ENCODE measurements around the gene ANO6. TPM values are rescaled to one million over a fixed set of nuclear protein-coding genes. Genes with fewer than 3 reads are reported as not detected.

Gene ANO6
- total and polyA plus RNA-seq, 5 donors, result 14.4 to 51.0 (median 46.8) TPM

- Histone ChIP-seq H3K4me1 (ENCODE audit: control insufficient read depth, insufficient read depth, low read length) (peaks cover 2% of the 10 kb centered on the region), H3K9me3 (ENCODE audit: control insufficient read depth, low read length) (no peaks in the 10 kb centered on the region), H3K27ac (ENCODE audit: low read length) (no peak overlapping the region), H3K4me3 (ENCODE audit: low read length) (no peak overlapping the region), H3K27me3 (ENCODE audit: control insufficient read depth, insufficient read depth) (no peaks in the 10 kb centered on the region)
- intact Hi-C loops (cut with DNase I), result no loop called here
- no peak for DNase-seq
- no peak for ATAC-seq
Observed at GRCh38 chr12:45337835-45338234, 121.9 kb downstream of the ANO6 start.

- ATAC-seq, result peak; percentile 76 to 93
- DNase-seq, result no peak
- Histone ChIP-seq H3K9me3 (ENCODE audit: control insufficient read depth, low read length) (no peaks in the 10 kb centered on the region), H3K27ac (ENCODE audit: low read length) (peak overlapping the region; percentile 30), H3K4me1 (ENCODE audit: control insufficient read depth, insufficient read depth, low read length) (peaks cover 2% of the 10 kb centered on the region), H3K4me3 (ENCODE audit: low read length) (no peak overlapping the region), H3K27me3 (ENCODE audit: control insufficient read depth, insufficient read depth) (no peaks in the 10 kb centered on the region)
- intact Hi-C loops (cut with DNase I), result no loop called here
- 58% methylated on average over 1 of the region's 1 CpG for WGBS
Observed at GRCh38 chr12:45338272-45338671, 122.4 kb downstream of the ANO6 start.

- no peaks in the 10 kb centered on the region for H3K27me3 ChIP-seq (ENCODE audit: control insufficient read depth, insufficient read depth)
- peaks cover 2% of the 10 kb centered on the region for H3K4me1 ChIP-seq (ENCODE audit: control insufficient read depth, insufficient read depth, low read length)
- intact Hi-C loops (cut with DNase I), result no loop called here
- no peak overlapping the region for H3K4me3 ChIP-seq (ENCODE audit: low read length)
- no peaks in the 10 kb centered on the region for H3K9me3 ChIP-seq (ENCODE audit: control insufficient read depth, low read length)
- no peak for DNase-seq
- no peak for ATAC-seq
- peak overlapping the region; percentile 37 for H3K27ac ChIP-seq (ENCODE audit: low read length)
Observed at GRCh38 chr12:45339035-45339434, 123.1 kb downstream of the ANO6 start.

GRCh38 chr12:45342171-45342570 is 126.3 kb downstream of the ANO6 start:
- intact Hi-C loops (cut with DNase I), result no loop called here

GRCh38 chr12:45342848-45343247 is 127.0 kb downstream of the ANO6 start:
- peaks cover 2% of the 10 kb centered on the region for H3K4me1 ChIP-seq (ENCODE audit: control insufficient read depth, insufficient read depth, low read length)
- 100% methylated on average over 2 of the region's 2 CpGs for WGBS
- no peak for DNase-seq
- ATAC-seq, result no peak
- intact Hi-C loops (cut with DNase I), result no loop called here
- H3K27ac ChIP-seq (ENCODE audit: low read length), result no peak overlapping the region
- no peak overlapping the region for H3K4me3 ChIP-seq (ENCODE audit: low read length)
- H3K27me3 ChIP-seq (ENCODE audit: control insufficient read depth, insufficient read depth), result no peaks in the 10 kb centered on the region
- no peaks in the 10 kb centered on the region for H3K9me3 ChIP-seq (ENCODE audit: control insufficient read depth, low read length)

More at GRCh38 chr12:45342171-45342570, 126.3 kb downstream of the ANO6 start:
- no peak overlapping the region for H3K27ac ChIP-seq (ENCODE audit: low read length)
- no peaks in the 10 kb centered on the region for H3K27me3 ChIP-seq (ENCODE audit: control insufficient read depth, insufficient read depth)
- no peaks in the 10 kb centered on the region for H3K9me3 ChIP-seq (ENCODE audit: control insufficient read depth, low read length)
- no peak overlapping the region for H3K4me3 ChIP-seq (ENCODE audit: low read length)
- peaks cover 2% of the 10 kb centered on the region for H3K4me1 ChIP-seq (ENCODE audit: control insufficient read depth, insufficient read depth, low read length)
- DNase-seq (no peak), ATAC-seq (no peak)
- 83% methylated on average over 3 of the region's 3 CpGs for WGBS

- DNase-seq, result peak in 1 of 3 donors; percentile 36
- ATAC-seq, result peak; percentile 51 to 72
- WGBS, result 82% methylated on average over 6 of the region's 6 CpGs
- no peaks in the 10 kb centered on the region for H3K27me3 ChIP-seq (ENCODE audit: control insufficient read depth, insufficient read depth)
- no peak overlapping the region for H3K27ac ChIP-seq (ENCODE audit: low read length)
- no peaks in the 10 kb centered on the region for H3K9me3 ChIP-seq (ENCODE audit: control insufficient read depth, low read length)
- intact Hi-C loops (cut with DNase I), result no loop called here
- peaks cover 2% of the 10 kb centered on the region for H3K4me1 ChIP-seq (ENCODE audit: control insufficient read depth, insufficient read depth, low read length)
- H3K4me3 ChIP-seq (ENCODE audit: low read length), result no peak overlapping the region
Observed at GRCh38 chr12:45343269-45344051, 127.6 kb downstream of the ANO6 start.

GRCh38 chr12:45348311-45348710 is 132.4 kb downstream of the ANO6 start:
- Histone ChIP-seq H3K27me3 (ENCODE audit: control insufficient read depth, insufficient read depth) (no peaks in the 10 kb centered on the region), H3K4me3 (ENCODE audit: low read length) (no peak overlapping the region), H3K4me1 (ENCODE audit: control insufficient read depth, insufficient read depth, low read length) (peaks cover 2% of the 10 kb centered on the region), H3K9me3 (ENCODE audit: control insufficient read depth, low read length) (no peaks in the 10 kb centered on the region), H3K27ac (ENCODE audit: low read length) (no peak overlapping the region)
- WGBS, result 76% methylated on average over 2 of the region's 2 CpGs
- no peak for ATAC-seq
- intact Hi-C loops (cut with DNase I), result no loop called here
- no peak for DNase-seq

- DNase-seq, result no peak
- Histone ChIP-seq H3K4me3 (ENCODE audit: low read length) (no peak overlapping the region), H3K27ac (ENCODE audit: low read length) (no peak overlapping the region), H3K4me1 (ENCODE audit: control insufficient read depth, insufficient read depth, low read length) (peaks cover 2% of the 10 kb centered on the region), H3K9me3 (ENCODE audit: control insufficient read depth, low read length) (no peaks in the 10 kb centered on the region), H3K27me3 (ENCODE audit: control insufficient read depth, insufficient read depth) (no peaks in the 10 kb centered on the region)
- intact Hi-C loops (cut with DNase I), result no loop called here
- WGBS, result 75% methylated on average over 1 of the region's 1 CpG
- ATAC-seq, result no peak
Observed at GRCh38 chr12:45348986-45349385, 133.1 kb downstream of the ANO6 start.

- ATAC-seq (no peak), DNase-seq (no peak)
- peaks cover 4% of the 10 kb centered on the region for H3K4me1 ChIP-seq (ENCODE audit: control insufficient read depth, insufficient read depth, low read length)
- 94% methylated on average over 1 of the region's 1 CpG for WGBS
- no peak overlapping the region for H3K27ac ChIP-seq (ENCODE audit: low read length)
- no peak overlapping the region for H3K4me3 ChIP-seq (ENCODE audit: low read length)
- intact Hi-C loops (cut with DNase I), result no loop called here
- H3K27me3 ChIP-seq (ENCODE audit: control insufficient read depth, insufficient read depth), result no peaks in the 10 kb centered on the region
- no peaks in the 10 kb centered on the region for H3K9me3 ChIP-seq (ENCODE audit: control insufficient read depth, low read length)
Observed at GRCh38 chr12:45349916-45350315, 134.0 kb downstream of the ANO6 start.

GRCh38 chr12:45350861-45351260 is 135.0 kb downstream of the ANO6 start:
- H3K4me3 ChIP-seq (ENCODE audit: low read length), result no peak overlapping the region
- DNase-seq (no peak), ATAC-seq (no peak)
- no peaks in the 10 kb centered on the region for H3K9me3 ChIP-seq (ENCODE audit: control insufficient read depth, low read length)
- H3K27me3 ChIP-seq (ENCODE audit: control insufficient read depth, insufficient read depth), result no peaks in the 10 kb centered on the region
- H3K4me1 ChIP-seq (ENCODE audit: control insufficient read depth, insufficient read depth, low read length), result peaks cover 4% of the 10 kb centered on the region
- intact Hi-C loops (cut with DNase I), result no loop called here
- WGBS, result 95% methylated on average over 3 of the region's 3 CpGs
- H3K27ac ChIP-seq (ENCODE audit: low read length), result no peak overlapping the region

- H3K9me3 ChIP-seq (ENCODE audit: control insufficient read depth, low read length), result no peaks in the 10 kb centered on the region
- H3K4me1 ChIP-seq (ENCODE audit: control insufficient read depth, insufficient read depth, low read length), result peaks cover 4% of the 10 kb centered on the region
- no peak overlapping the region for H3K4me3 ChIP-seq (ENCODE audit: low read length)
- H3K27ac ChIP-seq (ENCODE audit: low read length), result no peak overlapping the region
- no peaks in the 10 kb centered on the region for H3K27me3 ChIP-seq (ENCODE audit: control insufficient read depth, insufficient read depth)
- intact Hi-C loops (cut with DNase I), result no loop called here
- 76% methylated on average over 10 of the region's 10 CpGs for WGBS
- no peak for DNase-seq
- no peak for ATAC-seq
Observed at GRCh38 chr12:45351921-45352670, 136.2 kb downstream of the ANO6 start.
